Measurements from ENCODE around the gene CPED1. TPM values are rescaled to one million over a fixed set of nuclear protein-coding genes. Genes with fewer than 3 reads are reported as not detected.
"Not testable (repeated sequence)": the region's sequence is repeated elsewhere in the genome, so short reads cannot be mapped to it uniquely, and the experiment has no call there.

Gene CPED1
- polyA plus RNA-seq, 1 donor from 2014 or later = not detected

- H2AFZ ChIP-seq (ENCODE audit: low read depth, low read length) = no peak overlapping the region
- no peaks in the 10 kb centered on the region for H3K79me2 ChIP-seq (replicated peaks; ENCODE audit: insufficient read depth, low read length)
- H3K9ac ChIP-seq (ENCODE audit: low read length) = no peak overlapping the region
- no peaks in the 10 kb centered on the region for H3K27me3 ChIP-seq (ENCODE audit: insufficient read depth, low read depth, low read length)
- H3K36me3 ChIP-seq (ENCODE audit: insufficient read depth, low read length) = no peaks in the 10 kb centered on the region
- no peaks in the 10 kb centered on the region for H3K9me3 ChIP-seq (ENCODE audit: low read length)
- TF ChIP-seq EP300 (conservative IDR thresholded peaks at IDR 0.05; ENCODE audit: poor library complexity, severe bottlenecking) (no peak), RAD21 (conservative IDR thresholded peaks at IDR 0.05) (no peak), REST (IDR thresholded peaks at IDR 0.05; ENCODE audit: borderline replicate concordance) (no peak), CTCF (IDR thresholded peaks at IDR 0.05; ENCODE audit: poor library complexity, severe bottlenecking) (no peak), POLR2AphosphoS5 (IDR thresholded peaks at IDR 0.05) (no peak), SMC3 (conservative IDR thresholded peaks at IDR 0.05; ENCODE audit: poor library complexity) (no peak)
- H3K4me2 ChIP-seq (ENCODE audit: low read length) = no peak overlapping the region
- H3K9me2 ChIP-seq (ENCODE audit: insufficient read depth, low read length) = no peaks in the 10 kb centered on the region
- no peaks in the 10 kb centered on the region for H3F3A ChIP-seq (ENCODE audit: insufficient read depth, low read length, poor library complexity, severe bottlenecking)
- H4K20me1 ChIP-seq (ENCODE audit: insufficient read depth) = no peaks in the 10 kb centered on the region
- H3K4me3 ChIP-seq (ENCODE audit: low read length) = no peak overlapping the region
- H3K27ac ChIP-seq (ENCODE audit: low read length) = no peak overlapping the region
Observed at GRCh38 chr7:120981117-120981516, 7.4 kb upstream of the CPED1 start.

- no peaks in the 10 kb centered on the region for H3K27me3 ChIP-seq (ENCODE audit: insufficient read depth, low read depth, low read length)
- no peaks in the 10 kb centered on the region for H4K20me1 ChIP-seq (ENCODE audit: insufficient read depth)
- no peak overlapping the region for H2AFZ ChIP-seq (ENCODE audit: low read depth, low read length)
- H3K4me3 ChIP-seq (ENCODE audit: low read length) = no peak overlapping the region
- H3K36me3 ChIP-seq (ENCODE audit: insufficient read depth, low read length) = no peaks in the 10 kb centered on the region
- no peak overlapping the region for H3K27ac ChIP-seq (ENCODE audit: low read length)
- no peaks in the 10 kb centered on the region for H3K79me2 ChIP-seq (replicated peaks; ENCODE audit: insufficient read depth, low read length)
- no peak overlapping the region for H3K9ac ChIP-seq (ENCODE audit: low read length)
- no peak overlapping the region for H3K4me2 ChIP-seq (ENCODE audit: low read length)
- no peaks in the 10 kb centered on the region for H3F3A ChIP-seq (ENCODE audit: insufficient read depth, low read length, poor library complexity, severe bottlenecking)
- H3K9me2 ChIP-seq (ENCODE audit: insufficient read depth, low read length) = no peaks in the 10 kb centered on the region
- H3K9me3 ChIP-seq (ENCODE audit: low read length) = no peaks in the 10 kb centered on the region
- TF ChIP-seq EP300 (conservative IDR thresholded peaks at IDR 0.05; ENCODE audit: poor library complexity, severe bottlenecking) (no peak), RAD21 (conservative IDR thresholded peaks at IDR 0.05) (no peak), SMC3 (conservative IDR thresholded peaks at IDR 0.05; ENCODE audit: poor library complexity) (no peak), MXI1 (conservative IDR thresholded peaks at IDR 0.05; ENCODE audit: poor library complexity, severe bottlenecking) (no peak), REST (IDR thresholded peaks at IDR 0.05; ENCODE audit: borderline replicate concordance) (no peak), TAF1 (IDR thresholded peaks at IDR 0.05; ENCODE audit: low read depth) (no peak), EZH2 (IDR thresholded peaks at IDR 0.05; ENCODE audit: borderline replicate concordance, insufficient read depth, low read length, poor library complexity, severe bottlenecking) (no peak), POLR2AphosphoS5 (IDR thresholded peaks at IDR 0.05) (no peak), CTCF (IDR thresholded peaks at IDR 0.05; ENCODE audit: poor library complexity, severe bottlenecking) (no peak)
Observed at GRCh38 chr7:120981888-120982615, 6.5 kb upstream of the CPED1 start.

GRCh38 chr7:120983592-120983991, 4.9 kb upstream of the CPED1 start:
- not testable (repeated sequence) for H3K27ac ChIP-seq (ENCODE audit: low read length); H2AFZ ChIP-seq (ENCODE audit: low read depth, low read length); H3K27me3 ChIP-seq (ENCODE audit: insufficient read depth, low read depth, low read length); H3K9me2 ChIP-seq (ENCODE audit: insufficient read depth, low read length); H3K9ac ChIP-seq (ENCODE audit: low read length); H3F3A ChIP-seq (ENCODE audit: insufficient read depth, low read length, poor library complexity, severe bottlenecking); H3K79me2 ChIP-seq (replicated peaks; ENCODE audit: insufficient read depth, low read length); H3K4me3 ChIP-seq (ENCODE audit: low read length); H3K4me2 ChIP-seq (ENCODE audit: low read length); H3K9me3 ChIP-seq (ENCODE audit: low read length); H4K20me1 ChIP-seq (ENCODE audit: insufficient read depth); H3K36me3 ChIP-seq (ENCODE audit: insufficient read depth, low read length)
